Activated CD8-positive, alpha-beta memory T cell treated with anti-CD3 and anti-CD28 coated beads for 4 hours (primary cell): ENCODE data around the gene GPANK1.

Experiments
- DNase-seq, 2 donors: peaks; one replicate each; pipeline ENCODE4 v3.0.0-alpha.2; 2020; ENCODE audit warnings: low read depth in 2 of 2

The GPANK1 gene

DNA sequence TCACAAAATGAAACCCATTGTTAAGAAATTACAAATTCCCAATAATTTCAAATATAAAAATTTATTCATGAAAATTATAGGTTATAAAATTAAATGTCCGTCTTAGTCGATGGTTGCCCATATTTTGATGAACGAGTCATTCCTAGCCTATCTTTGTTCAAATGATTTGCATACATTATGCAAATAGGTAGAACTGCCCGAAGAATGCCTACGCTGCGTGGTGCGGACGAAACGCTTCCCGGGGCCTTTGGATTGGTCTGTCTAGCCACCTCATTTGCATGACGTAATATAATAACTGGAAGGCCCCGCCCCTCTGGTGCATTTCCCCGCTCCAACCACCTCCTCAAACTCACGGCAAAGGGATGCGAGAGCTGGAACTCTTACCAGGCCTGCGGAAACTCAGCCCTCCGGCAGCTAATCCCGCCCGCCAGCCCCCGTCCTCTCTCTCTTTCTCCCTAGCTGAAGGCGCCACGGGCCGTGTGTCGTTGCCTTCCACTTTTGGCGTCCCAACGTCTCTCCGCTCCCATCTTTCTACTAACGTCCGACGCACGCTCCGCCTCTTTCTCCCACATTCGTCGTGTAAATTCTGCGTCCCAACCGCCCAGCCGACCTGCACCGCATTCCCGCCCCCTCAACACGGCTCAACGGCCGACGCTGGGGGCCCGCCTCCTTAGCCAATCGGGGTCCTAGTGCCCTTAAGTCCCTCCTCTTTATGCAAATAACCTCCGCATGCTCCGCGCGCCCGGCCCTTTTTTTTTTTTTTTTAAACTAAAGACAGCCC is 44.8 kb downstream of the GPANK1 start:
- DNase-seq, result peak; percentile 79 to 95

DNA sequence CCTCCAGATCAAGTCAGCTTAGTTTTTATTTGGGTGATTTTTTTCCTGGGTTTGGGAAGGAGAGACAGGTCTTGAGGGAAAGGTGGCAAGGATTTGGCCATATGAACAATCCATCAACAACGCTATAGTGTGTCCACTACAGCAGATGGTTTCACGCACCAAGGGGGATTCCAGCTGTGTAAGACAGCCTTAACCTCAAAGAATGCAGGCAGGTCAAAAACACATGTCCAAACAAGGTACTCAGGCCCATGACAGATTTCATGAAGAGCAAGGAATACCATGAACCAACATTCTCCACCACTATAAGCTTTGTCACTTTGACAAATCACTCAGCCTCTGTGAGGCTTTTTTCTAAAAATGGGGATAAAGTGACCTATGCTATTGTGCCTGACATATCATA is 47.8 kb downstream of the GPANK1 start:
- DNase-seq, result no peak

DNA sequence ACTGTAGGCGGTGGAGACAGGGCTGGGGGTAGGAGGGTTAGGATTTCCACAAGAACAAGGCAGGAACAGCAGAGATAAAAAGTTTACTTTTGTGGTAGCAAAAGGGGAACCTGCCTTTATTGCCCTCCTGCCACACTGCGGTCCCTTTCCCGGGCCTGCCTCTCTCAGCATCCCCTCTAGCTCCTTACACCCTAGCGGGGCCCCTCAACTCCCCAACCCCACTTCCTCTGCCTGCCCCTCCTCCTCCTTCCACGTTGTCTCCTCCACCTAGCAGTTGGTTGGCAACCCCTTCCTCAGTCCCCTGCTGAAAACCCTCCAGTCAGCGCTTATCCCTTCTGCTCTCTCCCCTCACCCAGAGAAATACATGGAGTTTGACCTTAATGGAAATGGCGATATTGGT is 49.0 kb downstream of the GPANK1 start:
- DNase-seq, result no peak

DNA sequence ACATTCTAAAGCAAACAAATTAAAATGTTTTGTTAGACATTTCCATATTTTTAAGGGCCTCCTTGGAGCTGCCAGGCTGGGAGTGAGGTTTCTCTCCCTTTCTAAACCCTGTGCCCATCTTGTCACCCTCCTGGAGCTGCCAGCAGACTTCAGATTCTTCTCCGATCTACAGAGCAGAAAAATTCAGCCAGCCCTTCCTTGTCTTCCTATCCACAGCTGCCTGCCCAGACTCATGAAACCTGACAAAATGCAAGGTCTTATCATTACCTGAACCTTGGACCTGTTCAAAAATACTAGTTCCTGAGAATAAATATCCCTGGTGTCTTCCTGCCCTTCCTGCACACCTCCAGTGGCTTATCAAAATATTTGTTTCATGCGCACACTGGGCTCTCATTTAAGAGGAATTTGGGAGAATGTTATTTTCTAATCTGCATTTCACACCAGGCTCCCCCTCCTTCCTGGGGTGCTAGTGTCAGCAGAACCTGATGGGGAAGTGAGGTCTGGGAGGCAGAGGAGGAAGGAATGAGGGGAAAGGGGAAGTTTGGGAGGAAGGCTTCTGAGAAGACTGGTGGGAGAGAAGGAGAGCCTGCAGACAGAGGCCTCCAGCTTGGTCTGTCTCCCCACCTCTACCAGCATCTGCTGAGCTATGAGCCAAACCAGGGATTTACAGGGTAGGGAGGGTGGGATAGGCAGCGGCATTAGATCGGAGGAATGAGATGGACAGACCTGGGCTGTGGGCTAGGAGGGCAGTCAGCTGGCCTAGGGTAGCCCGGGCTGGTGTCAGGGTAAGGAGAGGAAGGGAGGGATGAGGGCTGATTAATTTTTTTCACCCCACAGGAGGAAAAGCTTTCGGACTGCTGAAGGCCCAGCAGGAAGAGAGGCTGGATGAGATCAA is 49.9 kb downstream of the GPANK1 start, which contains the start of gene AIF1:
TSS of gene AIF1 (plus strand) at position 551 of the 895 bp plus-strand sequence. CDS start at position 647, 96 bp downstream.
- DNase-seq, result no peak

DNA sequence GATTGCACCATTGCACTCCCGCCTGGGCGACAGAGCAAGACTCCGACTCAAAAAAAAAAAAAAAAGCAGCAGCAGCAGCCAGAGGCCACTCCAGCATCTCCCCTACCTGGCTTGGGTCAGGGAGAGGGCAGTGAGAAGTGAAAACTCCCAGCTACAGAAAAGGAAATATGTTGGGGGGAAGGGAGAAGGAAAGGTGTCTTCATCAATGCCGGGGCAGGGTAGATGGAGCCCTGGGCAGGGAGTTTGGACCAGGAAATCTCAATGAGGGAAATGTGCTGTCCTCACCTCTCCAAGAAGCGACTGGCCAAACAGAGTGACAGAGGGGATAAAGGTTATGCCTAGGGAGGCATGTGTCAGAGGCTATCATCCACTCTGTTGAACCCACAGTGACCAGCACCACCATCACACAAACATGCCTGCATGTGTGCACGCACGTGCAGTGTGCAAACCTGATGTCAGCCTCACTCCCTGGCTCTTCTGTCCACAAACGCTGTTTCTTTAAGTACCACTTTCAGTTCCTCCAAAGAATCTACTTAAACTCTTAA is 50.6 kb downstream of the GPANK1 start:
- no peak for DNase-seq
